Activated naive CD8-positive, alpha-beta T cell treated with anti-CD3 and anti-CD28 coated beads, Interleukin-2, amount 50 U/mL, for 16 hours (primary cell): Measurements from ENCODE around the gene NEMP1.
"Not testable (repeated sequence)": the region's sequence is repeated elsewhere in the genome, so short reads cannot be mapped to it uniquely, and the experiment has no call there.

ENCODE experiments used
- DNase-seq: peaks from one replicate; pipeline ENCODE4 v3.0.0-alpha.2; 2020; ENCODE audit warnings: low read depth, low spot score

The NEMP1 gene

DNA sequence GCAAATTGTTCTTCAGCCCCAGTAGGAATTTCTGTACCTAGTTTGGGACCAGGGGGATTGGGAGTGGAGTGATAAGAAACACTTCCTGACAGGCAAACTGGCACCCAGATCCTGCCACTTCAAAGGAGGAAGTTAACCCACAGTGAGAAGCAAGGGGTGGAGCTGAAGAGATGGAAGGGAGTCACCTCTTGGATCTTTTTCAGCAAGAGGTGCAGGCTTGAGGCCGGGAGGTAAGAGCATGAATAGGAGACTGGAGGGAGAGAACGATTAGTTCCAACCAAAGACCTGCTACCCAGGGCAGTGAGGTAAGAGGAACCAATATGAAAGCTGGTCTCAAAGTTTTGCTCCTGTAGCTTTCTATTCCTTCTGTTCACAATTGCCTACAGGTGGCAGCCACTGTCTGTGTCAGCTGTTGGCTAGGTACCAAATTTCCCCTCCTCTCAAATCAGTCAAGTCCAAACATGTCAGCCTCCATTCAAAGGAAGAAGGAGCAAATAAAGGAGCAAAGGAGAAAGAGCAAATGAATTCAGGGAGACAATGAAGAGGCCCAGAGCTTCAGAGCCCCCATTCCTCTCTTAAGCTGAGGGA, 47.4 kb downstream of the NEMP1 start:
- no peak for DNase-seq

- DNase-seq: no peak
Observed at GRCh38 chr12:57029457-57029856, 49.1 kb downstream of the NEMP1 start.

GRCh38 chr12:57027805-57028153, 50.8 kb downstream of the NEMP1 start:
- DNase-seq: no peak

DNA sequence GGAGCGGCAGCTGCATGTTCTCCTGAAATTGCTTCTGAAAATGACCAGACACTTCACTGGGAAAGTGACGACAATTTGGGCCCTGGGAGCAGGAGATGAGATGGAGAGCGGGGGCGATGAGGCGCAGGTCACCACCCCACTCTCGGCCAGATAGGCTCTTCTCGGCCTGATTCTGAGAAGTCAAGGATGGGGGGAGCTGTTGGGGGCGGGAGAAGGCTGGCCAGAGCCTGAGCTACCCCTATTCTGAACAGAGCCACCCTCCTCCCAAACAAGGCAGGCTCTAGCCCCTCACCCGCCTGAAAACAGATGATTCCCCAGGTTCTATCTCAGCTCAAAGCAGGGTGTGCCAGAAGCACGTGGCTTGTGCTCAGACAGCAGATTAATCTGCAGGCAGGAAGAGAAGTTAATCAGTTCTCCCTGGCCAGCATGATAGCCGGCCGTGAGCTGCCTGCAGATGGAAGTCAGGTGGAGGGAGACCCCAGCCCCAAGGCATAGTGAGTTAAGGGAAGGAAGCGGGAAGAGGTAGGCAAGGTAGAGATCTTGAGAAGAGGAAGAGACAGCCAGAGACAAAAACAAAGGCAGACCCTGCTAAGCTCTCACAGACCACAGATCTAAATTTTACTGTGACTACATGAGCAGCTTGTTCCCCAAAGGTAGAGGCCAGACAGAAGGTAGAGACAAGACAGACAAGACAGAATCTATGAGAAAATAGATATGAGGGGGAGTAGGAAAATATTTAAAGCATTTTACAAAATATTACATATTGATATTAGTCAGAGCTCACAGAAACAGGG, 51.4 kb downstream of the NEMP1 start:
- DNase-seq: no peak

GRCh38 chr12:57025196-57025595, 53.4 kb downstream of the NEMP1 start:
- DNase-seq: no peak

GRCh38 chr12:57022324-57022723, 56.3 kb downstream of the NEMP1 start:
- not testable (repeated sequence) for DNase-seq

- DNase-seq: no peak
Observed at GRCh38 chr12:57019983-57020719, 58.4 kb downstream of the NEMP1 start.

- no peak for DNase-seq
Observed at GRCh38 chr12:57018906-57019305, 59.7 kb downstream of the NEMP1 start.

DNA sequence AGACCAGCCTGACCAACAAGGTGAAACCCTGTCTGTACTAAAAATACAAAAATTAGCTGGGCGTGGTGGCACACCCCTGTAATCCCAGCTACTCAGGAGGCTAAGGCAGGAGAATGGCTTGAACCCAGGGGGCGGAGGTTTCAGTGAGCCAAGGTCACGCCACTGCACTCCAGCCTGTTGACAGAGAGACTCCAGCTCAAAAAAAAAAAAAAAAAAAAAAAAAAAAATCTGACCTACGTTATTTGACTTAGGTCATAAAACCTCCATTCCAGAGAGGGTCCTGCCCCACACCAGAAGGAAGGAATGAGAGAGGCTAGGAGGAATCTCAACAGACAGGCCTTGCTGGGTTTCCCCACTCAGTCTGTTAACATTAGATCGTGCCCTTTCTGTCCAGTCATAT, 60.2 kb downstream of the NEMP1 start:
- not testable (repeated sequence) for DNase-seq

- DNase-seq: no peak
Observed at GRCh38 chr12:57016348-57016747, 62.2 kb downstream of the NEMP1 start, which contains the start of gene TAC3. Gene TAC3 (minus strand): TSS chr12:57016529. CDS start chr12:57015797, 732 bp downstream.

DNA sequence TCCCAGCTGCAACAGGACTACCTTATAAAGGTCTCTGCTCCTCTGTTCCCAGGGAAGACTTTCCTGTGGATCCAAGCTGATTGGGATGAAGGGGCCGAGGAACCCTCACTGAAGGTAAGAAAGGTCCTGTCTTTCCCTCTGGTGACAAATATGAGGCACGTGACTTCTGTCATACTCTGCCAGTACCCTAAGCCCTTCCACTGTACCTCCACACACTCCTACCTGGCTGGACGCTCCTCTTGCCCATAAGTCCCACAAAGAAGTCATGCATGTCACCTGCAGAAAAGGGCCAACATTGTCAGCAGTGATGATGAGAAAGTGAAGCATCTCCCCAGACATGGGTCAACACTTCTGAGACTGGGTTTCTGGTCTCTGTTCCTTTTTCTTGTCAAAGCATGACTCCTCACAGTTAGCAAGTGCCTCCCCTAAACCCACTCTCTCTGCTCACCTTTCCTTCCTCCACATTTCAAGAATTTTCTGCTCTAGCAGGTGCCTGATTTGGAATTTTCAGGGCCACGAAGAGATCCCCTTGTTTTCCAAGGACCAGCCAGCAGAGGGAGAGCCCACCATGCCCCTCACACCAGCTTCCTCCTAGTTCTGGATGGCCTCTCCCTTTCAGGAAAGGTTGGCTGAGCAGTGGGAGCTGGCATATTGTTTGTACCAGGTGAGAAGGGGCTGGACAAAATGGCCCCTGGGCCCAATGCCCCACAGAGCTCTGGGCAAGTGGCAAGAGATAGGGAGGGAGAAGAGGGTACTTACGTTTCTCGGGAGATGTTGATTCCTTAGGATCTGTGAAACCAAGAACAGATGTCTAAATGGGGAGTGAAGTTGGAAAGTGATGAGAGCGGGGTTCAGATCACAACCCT, 65.8 kb downstream of the NEMP1 start:
- no peak for DNase-seq

- no peak for DNase-seq
Observed at GRCh38 chr12:57011438-57012424, 66.9 kb downstream of the NEMP1 start.

GRCh38 chr12:57010627-57011247, 67.9 kb downstream of the NEMP1 start:
- DNase-seq: no peak

- DNase-seq: no peak
Observed at GRCh38 chr12:57009949-57010626, 68.5 kb downstream of the NEMP1 start.

- DNase-seq: no peak
Observed at GRCh38 chr12:57008178-57008577, 70.4 kb downstream of the NEMP1 start.

GRCh38 chr12:57006809-57007475, 71.6 kb downstream of the NEMP1 start:
- DNase-seq: no peak

DNA sequence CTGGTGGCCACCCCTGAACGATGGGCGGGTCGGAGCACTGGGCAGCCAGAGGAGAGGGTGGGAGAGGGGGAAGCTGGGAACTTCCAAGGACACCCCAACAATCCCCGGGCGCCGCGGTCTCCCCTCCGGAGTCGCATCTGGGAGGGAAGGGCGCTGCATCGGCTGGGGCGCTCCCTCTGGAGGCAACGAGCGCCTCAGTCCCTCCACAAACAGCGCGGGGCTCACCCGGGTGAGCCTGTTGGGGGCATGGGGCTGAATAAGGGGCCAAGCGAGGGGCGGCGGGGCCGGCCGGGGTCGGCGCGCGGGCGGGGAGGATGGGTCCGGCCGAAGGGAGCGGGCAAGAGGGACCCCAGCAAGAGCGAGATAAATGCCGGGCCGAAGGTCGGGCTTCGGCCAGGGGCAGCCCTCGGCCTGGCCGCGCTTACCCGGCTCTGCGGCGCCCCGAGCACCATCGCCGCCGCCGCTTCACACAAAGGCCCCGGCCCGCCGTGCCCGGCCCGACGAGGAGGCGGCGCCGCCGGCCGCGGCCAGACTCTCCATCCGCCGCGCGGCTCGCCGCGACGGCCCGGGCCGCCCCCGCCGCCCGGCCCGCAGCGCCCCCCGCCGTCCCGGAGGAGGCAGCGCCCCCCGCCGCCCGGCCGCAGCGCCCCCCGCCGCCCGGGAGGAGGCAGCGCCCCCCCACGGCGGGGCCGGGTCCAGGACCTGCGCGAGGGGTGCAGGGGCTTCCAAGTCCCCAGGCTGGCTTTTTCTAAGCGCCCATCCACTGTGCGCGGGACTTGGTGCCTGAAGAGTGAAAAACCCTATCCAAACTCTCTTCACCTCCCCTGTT, 72.4 kb downstream of the NEMP1 start, which contains the start of gene ZBTB39:
ZBTB39 (minus strand) TSS at position 567 of the 829 bp plus-strand sequence. CDS start 1,629 bp downstream, outside the sequence.
- DNase-seq: peak; percentile 24
